ENCODE results near the gene BTBD6. TPM values are rescaled to one million over a fixed set of nuclear protein-coding genes. Genes with fewer than 3 reads are reported as not detected.

BTBD6 gene
- 42.7 and 52.8 TPM in 2 replicates for total RNA-seq

DNA sequence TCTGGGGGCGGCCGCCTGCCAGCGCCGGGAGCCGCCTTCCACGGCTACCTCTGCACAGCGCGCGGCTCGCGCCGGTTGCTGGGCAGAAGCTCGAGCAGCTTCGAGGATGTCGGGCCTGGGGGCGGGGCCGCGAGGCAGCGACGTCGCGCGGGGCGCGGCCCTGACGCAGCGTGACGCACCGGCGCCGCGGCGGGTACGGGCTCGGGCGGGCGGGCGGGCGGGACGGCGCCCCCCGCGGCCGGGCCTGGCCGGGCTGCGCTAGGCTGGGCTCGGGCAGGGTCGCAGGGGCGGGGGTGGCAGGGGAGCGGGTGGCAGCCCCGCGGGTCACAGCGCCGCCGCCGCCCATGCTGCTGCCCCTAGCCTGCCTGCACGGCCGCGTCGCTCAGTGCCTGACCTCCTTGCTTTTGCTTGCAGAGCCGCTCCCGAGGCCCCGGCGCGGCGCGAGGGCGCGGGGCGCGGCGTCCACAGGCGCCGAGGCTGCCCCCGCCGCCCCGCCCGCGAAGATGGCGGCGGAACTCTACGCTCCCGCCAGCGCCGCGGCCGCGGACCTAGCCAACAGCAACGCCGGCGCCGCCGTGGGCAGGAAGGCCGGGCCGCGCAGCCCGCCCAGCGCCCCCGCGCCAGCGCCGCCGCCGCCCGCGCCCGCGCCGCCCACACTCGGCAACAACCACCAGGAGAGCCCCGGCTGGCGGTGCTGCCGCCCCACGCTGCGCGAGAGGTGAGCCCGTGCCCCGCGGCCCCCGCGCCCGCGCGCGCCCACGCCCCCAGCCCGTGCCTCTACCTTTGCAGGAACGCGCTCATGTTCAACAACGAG is at the start of gene BTBD6:
BTBD6 (plus strand) TSS at position 166 of the 814 bp plus-strand sequence; CDS start at position 345, 179 bp downstream.
- TF ChIP-seq, protein P1, sequence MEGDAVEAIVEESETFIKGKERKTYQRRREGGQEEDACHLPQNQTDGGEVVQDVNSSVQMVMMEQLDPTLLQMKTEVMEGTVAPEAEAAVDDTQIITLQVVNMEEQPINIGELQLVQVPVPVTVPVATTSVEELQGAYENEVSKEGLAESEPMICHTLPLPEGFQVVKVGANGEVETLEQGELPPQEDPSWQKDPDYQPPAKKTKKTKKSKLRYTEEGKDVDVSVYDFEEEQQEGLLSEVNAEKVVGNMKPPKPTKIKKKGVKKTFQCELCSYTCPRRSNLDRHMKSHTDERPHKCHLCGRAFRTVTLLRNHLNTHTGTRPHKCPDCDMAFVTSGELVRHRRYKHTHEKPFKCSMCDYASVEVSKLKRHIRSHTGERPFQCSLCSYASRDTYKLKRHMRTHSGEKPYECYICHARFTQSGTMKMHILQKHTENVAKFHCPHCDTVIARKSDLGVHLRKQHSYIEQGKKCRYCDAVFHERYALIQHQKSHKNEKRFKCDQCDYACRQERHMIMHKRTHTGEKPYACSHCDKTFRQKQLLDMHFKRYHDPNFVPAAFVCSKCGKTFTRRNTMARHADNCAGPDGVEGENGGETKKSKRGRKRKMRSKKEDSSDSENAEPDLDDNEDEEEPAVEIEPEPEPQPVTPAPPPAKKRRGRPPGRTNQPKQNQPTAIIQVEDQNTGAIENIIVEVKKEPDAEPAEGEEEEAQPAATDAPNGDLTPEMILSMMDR (IDR thresholded peaks at IDR 0.05; ENCODE audit: insufficient read depth, low read depth, low read length), result no peak
- peak within 1 kb of the TSS; percentile 62 for H3K4me3 ChIP-seq (ENCODE audit: low read depth, low read length)
- DNase-seq (ENCODE audit: low read depth), result peak; percentile 85

- TF ChIP-seq, protein P1 (IDR thresholded peaks at IDR 0.05; ENCODE audit: insufficient read depth, low read depth, low read length), result no peak
Observed at GRCh38 chr14:105198588-105198987, 49.7 kb upstream of the BTBD6 start.

GRCh38 chr14:105199093-105199492 is 49.2 kb upstream of the BTBD6 start:
- TF ChIP-seq, protein P1 (IDR thresholded peaks at IDR 0.05; ENCODE audit: insufficient read depth, low read depth, low read length), result no peak

More at GRCh38 chr14:105198588-105198987, 49.7 kb upstream of the BTBD6 start:
- no peak overlapping the region for H3K4me3 ChIP-seq (ENCODE audit: low read depth, low read length)
- no peak for DNase-seq (ENCODE audit: low read depth)

DNA sequence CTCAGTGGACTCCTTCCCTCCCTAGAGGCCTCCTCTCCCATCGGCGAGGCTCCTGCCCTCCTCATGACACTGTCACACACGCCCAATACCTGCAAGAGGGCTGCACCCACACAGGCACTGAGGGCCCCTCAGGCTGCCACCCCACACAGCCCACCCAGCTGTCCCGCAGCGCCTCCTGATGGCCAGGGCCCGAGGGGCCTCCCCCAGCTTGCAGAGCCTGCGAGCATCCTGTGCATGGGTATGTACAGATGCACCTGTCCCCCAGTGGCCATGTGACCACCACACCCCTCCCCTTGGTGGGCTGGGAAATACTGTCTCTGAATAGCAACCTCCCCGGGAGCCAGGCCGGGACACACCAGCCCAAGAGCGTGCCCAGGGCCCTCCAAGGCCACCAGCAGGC is 48.3 kb upstream of the BTBD6 start:
- no peak overlapping the region for H3K4me3 ChIP-seq (ENCODE audit: low read depth, low read length)
- DNase-seq (ENCODE audit: low read depth), result no peak
- TF ChIP-seq, protein P1 (IDR thresholded peaks at IDR 0.05; ENCODE audit: insufficient read depth, low read depth, low read length), result peak; percentile 2

More at GRCh38 chr14:105199093-105199492, 49.2 kb upstream of the BTBD6 start:
- no peak overlapping the region for H3K4me3 ChIP-seq (ENCODE audit: low read depth, low read length)
- DNase-seq (ENCODE audit: low read depth), result peak; percentile 54

- H3K4me3 ChIP-seq (ENCODE audit: low read depth, low read length), result no peak overlapping the region
- DNase-seq (ENCODE audit: low read depth), result no peak
- TF ChIP-seq, protein P1 (IDR thresholded peaks at IDR 0.05; ENCODE audit: insufficient read depth, low read depth, low read length), result no peak
Observed at GRCh38 chr14:105200641-105201040, 47.7 kb upstream of the BTBD6 start.

DNA sequence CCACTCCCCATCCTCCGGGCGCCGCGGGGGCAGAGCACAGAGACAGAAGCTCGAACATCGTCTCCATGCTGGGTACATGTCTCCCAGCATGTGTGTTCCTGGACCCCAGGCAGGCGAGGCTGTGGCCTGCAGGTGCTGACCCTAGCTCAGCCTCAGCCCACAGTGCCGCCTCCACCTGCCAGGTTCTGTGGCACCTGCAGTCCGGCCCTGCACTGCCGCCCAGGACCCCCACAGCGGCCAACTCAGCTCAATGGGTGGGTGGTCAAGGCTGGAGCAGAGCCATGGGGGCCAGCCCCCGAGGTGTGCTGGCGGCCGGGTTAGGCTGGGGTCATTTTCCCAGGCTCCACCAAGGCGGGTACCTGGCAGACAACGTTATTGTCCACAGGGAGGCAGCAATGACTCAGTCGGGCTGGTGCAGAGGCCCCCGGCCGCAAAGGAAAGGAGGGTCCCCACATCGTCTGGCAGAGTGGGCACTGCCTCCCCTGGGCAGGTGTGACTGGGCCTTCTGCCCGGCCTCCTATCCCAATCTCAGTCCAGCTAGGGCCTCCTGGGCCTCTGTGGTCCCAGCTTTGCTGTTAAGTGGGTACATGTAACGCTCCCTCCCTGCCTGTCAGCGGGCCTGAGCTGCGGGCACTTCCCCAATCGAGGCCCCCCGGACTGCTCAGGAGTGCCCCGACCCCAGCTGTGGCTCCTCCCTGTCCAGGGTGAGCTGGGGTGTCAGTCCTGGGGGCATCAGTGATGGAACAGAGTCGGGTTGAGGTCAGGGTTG is 47.0 kb upstream of the BTBD6 start:
- DNase-seq (ENCODE audit: low read depth), result no peak
- no peak overlapping the region for H3K4me3 ChIP-seq (ENCODE audit: low read depth, low read length)
- TF ChIP-seq, protein P1 (IDR thresholded peaks at IDR 0.05; ENCODE audit: insufficient read depth, low read depth, low read length), result no peak

Data from fibroblast of villous mesenchyme (primary cell).